ENCODE results near the gene ZNF782. TPM values are rescaled to one million over a fixed set of nuclear protein-coding genes. Genes with fewer than 3 reads are reported as not detected.
A peak's percentile ranks its signal among the peaks of the same experiment; 100 is the strongest.
"Not testable (repeated sequence)": the region's sequence is repeated elsewhere in the genome, so short reads cannot be mapped to it uniquely, and the experiment has no call there.

The ZNF782 gene
- total RNA-seq, 3 donors from 2014 or later = 9.0 to 23.0 (median 18.4) TPM

- TF ChIP-seq CTCF (IDR thresholded peaks at IDR 0.05) (no peak), POLR2AphosphoS5 (IDR thresholded peaks at IDR 0.05) (no peak), POLR2A (IDR thresholded peaks at IDR 0.05) (no peak)
- H3K9me3 ChIP-seq = peaks cover 78 to 97% of the 10 kb centered on the region in 2 donors
These were observed 35.8 kb downstream of the ZNF782 start for GRCh38 chr9:96818533-96818932.

GRCh38 chr9:96817973-96818372, 36.3 kb downstream of the ZNF782 start:
- no peak for DNase-seq (ENCODE audit: low spot score in 2 of 2)
- no peaks in the 10 kb centered on the region for H3K4me1 ChIP-seq
- intact Hi-C loops (cut with DNase I; ENCODE audit: low total_unique reads) = no loop called here
- H3K27me3 ChIP-seq = no peaks in the 10 kb centered on the region
- H3K27ac ChIP-seq = no peak overlapping the region
- H3K4me3 ChIP-seq = no peak overlapping the region
- peaks cover 11% of the 10 kb centered on the region for H3K36me3 ChIP-seq
- no peak for TF ChIP-seq CTCF (IDR thresholded peaks at IDR 0.05)
- peaks cover 83 to 98% of the 10 kb centered on the region in 2 donors for H3K9me3 ChIP-seq

More at GRCh38 chr9:96818533-96818932, 35.8 kb downstream of the ZNF782 start:
- H3K4me3 ChIP-seq = peak overlapping the region in 1 of 3 donors; percentile 6
- H3K36me3 ChIP-seq = peaks cover 17% of the 10 kb centered on the region
- H3K4me1 ChIP-seq = no peaks in the 10 kb centered on the region
- DNase-seq (ENCODE audit: low spot score in 2 of 2) = no peak
- H3K27me3 ChIP-seq = no peaks in the 10 kb centered on the region
- intact Hi-C loops (cut with DNase I; ENCODE audit: low total_unique reads) = no loop called here
- no peak overlapping the region for H3K27ac ChIP-seq

GRCh38 chr9:96813607-96814006, 40.7 kb downstream of the ZNF782 start:
- DNase-seq (ENCODE audit: low spot score in 2 of 2) = no peak
- Histone ChIP-seq H3K4me1 (no peaks in the 10 kb centered on the region), H3K36me3 (no peaks in the 10 kb centered on the region), H3K4me3 (no peak overlapping the region), H3K9me3 (peaks cover 75 to 98% of the 10 kb centered on the region in 2 donors), H3K27ac (no peak overlapping the region), H3K27me3 (no peaks in the 10 kb centered on the region)
- intact Hi-C loops (cut with DNase I; ENCODE audit: low total_unique reads) = no loop called here
- TF ChIP-seq CTCF (IDR thresholded peaks at IDR 0.05) = no peak
- no peak for TF ChIP-seq POLR2A (IDR thresholded peaks at IDR 0.05)
- no peak for TF ChIP-seq POLR2AphosphoS5 (IDR thresholded peaks at IDR 0.05)

- H3K36me3 ChIP-seq; H3K27ac ChIP-seq; intact Hi-C loops (cut with DNase I; ENCODE audit: low total_unique reads); H3K27me3 ChIP-seq; H3K4me1 ChIP-seq; DNase-seq (ENCODE audit: low spot score in 2 of 2); H3K4me3 ChIP-seq: not testable (repeated sequence)
- peaks cover 39 to 47% of the 10 kb centered on the region in 2 donors for H3K9me3 ChIP-seq
These were observed 55.4 kb downstream of the ZNF782 start for GRCh38 chr9:96798959-96799358.

- peaks cover 18 to 20% of the 10 kb centered on the region in 2 donors for H3K9me3 ChIP-seq
- intact Hi-C loops (cut with DNase I; ENCODE audit: low total_unique reads) = no loop called here
- H3K27me3 ChIP-seq = no peaks in the 10 kb centered on the region
- H3K36me3 ChIP-seq = no peaks in the 10 kb centered on the region
- H3K27ac ChIP-seq = no peak overlapping the region
- H3K4me1 ChIP-seq = no peaks in the 10 kb centered on the region
- no peak for TF ChIP-seq CTCF (IDR thresholded peaks at IDR 0.05)
- TF ChIP-seq POLR2A (IDR thresholded peaks at IDR 0.05) = no peak
- no peak for TF ChIP-seq POLR2AphosphoS5 (IDR thresholded peaks at IDR 0.05)
- no peak overlapping the region for H3K4me3 ChIP-seq
- no peak for DNase-seq (ENCODE audit: low spot score in 2 of 2)
These were observed 70.3 kb downstream of the ZNF782 start for GRCh38 chr9:96784021-96784420.

GRCh38 chr9:96782235-96782634, 72.1 kb downstream of the ZNF782 start:
- Histone ChIP-seq H3K4me1 (peaks cover under 1% of the 10 kb centered on the region in 2 donors), H3K27me3 (no peaks in the 10 kb centered on the region), H3K4me3 (no peak overlapping the region), H3K36me3 (no peaks in the 10 kb centered on the region), H3K9me3 (peaks cover 7 to 9% of the 10 kb centered on the region in 2 donors), H3K27ac (no peak overlapping the region)
- intact Hi-C loops (cut with DNase I; ENCODE audit: low total_unique reads) = no loop called here
- no peak for DNase-seq (ENCODE audit: low spot score in 2 of 2)
- TF ChIP-seq CTCF (IDR thresholded peaks at IDR 0.05) (no peak), POLR2AphosphoS5 (IDR thresholded peaks at IDR 0.05) (no peak), POLR2A (IDR thresholded peaks at IDR 0.05) (no peak)
